OCI-M1 (cell line): Measurements from ENCODE around the gene RCL1.

Experiments
- DNase-seq: peaks from one replicate; lab custom pipeline; 2025; lab: John Stamatoyannopoulos, UW

The RCL1 gene

DNA sequence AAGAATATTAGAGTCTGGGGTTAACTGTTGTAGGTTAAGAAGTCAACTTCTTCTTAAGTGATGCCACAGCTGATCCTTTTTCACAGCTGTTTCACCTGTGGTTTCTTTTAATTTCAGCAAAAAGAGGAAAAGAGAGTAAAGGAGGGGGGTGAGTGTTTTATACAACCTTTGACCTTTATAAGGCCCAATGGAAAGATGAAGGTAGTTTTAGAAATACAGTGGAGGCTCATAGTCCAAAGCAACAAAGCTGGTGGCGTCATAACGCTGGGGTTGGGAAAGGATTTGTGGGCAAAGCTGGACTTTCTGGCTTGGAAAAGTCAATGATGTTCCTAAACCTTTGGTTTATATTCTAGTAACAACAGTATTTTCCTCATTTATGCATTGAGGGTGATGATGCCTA, 49.5 kb downstream of the RCL1 start:
- no peak for DNase-seq

DNA sequence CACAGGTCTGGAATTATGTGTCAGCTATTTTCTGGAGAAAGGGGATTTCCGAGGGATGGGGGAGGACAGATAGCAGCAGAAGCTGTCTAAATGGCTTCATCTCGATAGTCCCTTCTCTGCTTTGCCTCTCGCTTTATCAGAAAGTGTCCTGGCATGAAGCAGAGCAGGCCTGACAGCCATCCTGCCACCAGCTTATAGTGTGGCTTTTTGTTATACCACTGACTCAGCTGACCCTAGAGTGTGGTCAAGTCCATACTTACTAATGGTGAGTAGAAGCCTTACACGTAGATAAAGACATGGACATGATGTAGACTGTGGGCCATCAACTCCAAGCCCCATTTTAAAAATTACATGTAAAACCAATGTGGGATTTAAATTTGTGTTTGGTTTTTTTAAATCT, 50.0 kb downstream of the RCL1 start:
- peak; percentile 93 for DNase-seq

DNA sequence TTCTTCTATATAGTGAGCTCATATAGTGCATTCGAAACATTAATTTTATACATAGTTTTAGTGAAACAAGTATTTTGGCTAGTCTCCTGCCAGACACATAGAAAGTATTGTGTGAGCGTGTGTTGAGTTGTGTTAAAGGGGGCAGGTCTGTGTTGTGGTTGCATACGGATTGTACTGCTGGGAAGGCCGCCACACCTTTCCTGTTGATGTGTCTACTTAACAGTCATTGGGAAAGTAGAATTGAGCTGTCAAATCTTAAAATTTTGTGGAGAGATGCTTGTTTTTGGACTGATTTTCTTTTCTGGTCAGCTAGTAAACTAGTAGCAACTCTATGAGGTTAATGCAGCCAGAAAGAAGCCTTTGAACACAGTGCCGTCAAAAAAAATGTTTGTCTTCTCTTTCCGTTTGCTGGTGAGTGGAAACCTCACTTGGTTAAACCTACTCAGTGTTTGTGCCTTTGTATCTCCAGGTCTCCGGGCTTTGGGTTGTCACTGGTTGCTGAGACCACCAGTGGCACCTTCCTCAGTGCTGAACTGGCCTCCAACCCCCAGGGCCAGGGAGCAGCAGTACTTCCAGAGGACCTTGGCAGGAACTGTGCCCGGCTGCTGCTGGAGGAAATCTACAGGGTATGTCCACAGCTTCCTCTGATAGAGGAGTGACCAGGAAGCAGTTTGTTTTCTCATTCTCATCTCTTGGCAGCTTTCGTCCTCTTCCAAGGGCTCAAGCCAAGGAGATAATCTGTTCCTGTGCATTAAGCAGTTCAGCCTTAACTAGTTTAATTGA, 51.5 kb downstream of the RCL1 start:
- no peak for DNase-seq

DNA sequence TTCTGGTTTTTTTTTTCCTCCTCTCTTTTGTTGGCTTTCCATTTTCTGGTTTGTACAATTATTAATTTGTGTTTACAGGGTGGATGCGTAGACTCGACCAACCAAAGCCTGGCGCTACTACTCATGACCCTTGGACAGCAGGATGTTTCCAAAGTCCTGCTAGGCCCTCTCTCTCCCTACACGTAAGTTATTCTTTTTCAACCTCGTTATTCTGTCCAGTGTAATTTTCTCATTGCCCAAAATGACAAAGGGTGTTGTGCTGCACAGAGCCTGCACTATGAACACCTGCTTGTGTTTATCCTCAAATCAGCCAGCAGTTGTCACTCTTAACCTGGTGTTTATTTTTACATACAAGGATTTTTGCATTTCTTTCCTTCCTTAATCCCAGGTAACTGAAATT, 56.6 kb downstream of the RCL1 start:
- peak; percentile 94 for DNase-seq

DNA sequence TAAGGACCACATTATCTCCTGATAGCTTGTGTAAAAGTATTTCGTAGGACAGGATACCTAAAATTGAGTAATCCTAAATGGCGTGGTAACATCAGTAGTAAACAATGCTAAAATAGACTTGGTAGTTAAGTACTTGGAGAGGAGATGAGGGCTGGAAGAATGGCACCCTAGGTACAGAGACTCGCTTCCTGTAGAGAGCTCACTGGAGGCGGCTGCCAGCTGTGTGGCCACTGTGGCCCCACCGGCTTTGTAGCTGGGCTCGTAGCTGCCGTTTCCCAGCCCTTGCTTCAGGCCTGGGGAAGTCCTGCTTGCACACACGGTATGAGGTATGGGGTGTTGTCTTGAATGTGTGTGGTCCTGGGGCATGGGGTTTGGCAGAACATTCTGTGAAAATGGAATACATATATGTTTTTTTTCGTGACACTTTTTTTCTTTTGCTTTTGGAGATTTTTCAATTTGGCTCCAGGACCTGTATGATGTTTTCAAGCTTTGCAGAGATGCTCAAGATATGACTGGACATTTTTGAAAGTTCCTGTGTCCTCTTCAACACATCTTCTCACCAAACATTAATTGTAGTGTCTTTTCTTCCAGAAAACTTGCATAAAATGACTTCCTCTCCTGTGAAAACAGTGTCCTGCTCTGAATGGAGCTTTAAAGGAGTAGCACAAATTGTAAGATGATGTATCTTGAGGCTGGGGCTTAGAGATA, 58.0 kb downstream of the RCL1 start:
- DNase-seq, result peak; percentile 93

DNA sequence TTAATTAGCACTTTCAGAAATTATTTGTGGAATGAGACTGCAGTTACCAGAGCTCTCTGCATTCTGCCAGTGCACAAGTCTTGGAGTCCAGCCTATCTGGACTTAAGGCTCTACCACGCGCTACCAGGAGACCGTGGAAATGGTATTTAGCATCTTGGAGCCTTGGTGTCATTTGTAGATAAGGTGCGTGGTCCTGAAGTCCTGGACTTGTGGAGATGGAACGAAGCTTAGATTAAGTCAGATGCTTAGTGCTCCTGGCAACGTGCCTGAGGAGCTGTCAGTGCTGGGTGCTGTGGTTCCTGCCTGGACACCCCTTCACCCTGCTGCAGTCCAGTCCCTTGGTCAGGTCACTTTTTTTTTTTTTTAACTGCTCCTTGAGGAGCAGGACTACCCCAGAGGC, 59.7 kb downstream of the RCL1 start:
- DNase-seq, result peak; percentile 100

DNA sequence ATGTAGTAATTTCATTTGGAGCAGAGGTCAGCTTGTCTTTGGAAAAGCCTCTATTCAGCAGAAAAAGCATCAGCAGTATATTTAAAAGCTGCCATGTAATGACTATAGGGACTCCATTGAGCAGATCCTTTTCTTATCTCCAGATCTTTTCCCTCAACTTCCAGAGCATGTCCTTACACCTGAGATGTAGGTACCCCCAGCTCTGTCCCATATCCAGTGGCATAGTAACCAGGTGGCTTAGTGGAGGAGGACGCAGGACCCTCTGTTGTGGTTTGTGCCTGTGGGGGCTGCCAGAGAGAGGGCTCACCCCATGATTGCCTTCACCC, 61.5 kb downstream of the RCL1 start:
- no peak for DNase-seq

DNA sequence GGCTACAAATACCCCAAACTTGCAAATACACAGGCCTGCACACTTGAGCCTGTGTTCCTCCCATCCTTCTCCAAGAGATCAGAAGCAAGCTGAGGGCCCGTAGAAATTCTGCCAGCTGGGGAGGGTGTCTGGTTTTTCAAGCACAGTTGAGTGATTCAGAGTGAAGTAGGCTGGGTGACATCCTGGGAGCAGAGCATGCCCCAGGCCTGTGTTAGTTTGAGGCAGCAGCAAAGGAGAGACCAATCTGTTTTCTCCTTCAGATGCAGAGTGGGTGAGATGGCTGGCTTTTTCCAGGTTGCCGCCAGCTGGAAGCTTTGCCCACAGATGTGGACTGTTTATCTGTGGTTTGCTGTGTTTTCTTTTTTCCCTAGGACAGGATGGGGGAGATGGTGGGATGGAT, 63.1 kb downstream of the RCL1 start:
- DNase-seq, result peak; percentile 99

DNA sequence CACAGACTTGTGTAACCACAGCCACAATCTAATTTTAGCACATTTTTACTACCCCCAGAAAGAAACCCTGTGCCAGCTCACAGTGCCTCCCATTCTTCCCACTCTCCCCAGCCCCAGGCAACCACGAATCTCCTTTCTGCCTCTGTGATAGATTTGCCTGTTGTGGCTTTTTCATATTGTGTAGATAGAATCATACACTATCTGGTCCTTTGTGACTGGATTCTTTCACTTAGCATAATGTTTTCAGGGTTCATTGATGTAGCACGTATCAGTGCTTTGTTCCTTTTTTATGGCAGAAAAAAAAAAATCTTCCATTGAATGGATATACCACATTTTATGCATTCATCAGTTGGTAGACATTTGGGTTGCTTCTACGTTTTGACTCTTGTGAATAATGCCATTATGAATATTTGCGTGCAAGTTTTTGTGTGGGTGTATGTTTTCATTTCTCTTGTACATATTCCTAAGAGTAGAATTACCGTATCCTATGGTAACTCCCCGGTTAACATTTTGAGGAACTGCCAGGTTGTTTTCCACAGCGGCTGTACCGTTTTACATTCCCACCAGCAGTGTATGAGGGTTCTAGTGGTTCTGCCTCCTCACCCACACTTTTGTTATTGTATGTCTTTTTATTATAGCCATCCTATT, 64.5 kb downstream of the RCL1 start:
- DNase-seq, result peak; percentile 99

DNA sequence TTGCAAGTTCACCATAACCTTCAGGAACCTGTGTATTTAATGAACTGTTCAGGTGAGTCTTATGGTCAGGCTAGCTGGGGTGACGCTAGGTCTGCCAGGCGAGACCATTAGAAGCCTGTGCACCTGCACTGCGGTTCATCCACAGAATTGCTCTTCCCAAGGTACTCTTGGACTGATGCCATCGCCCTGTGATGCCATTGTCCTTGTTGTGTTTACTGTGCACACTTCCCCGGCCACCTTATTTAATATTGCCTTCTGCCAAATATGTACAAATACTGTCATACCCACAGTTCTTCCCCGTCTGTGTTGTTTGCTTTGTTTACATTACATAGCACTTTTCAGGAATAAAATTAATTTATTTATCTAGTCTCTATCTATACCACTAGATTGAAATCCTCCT, 66.3 kb downstream of the RCL1 start:
- DNase-seq, result no peak

DNA sequence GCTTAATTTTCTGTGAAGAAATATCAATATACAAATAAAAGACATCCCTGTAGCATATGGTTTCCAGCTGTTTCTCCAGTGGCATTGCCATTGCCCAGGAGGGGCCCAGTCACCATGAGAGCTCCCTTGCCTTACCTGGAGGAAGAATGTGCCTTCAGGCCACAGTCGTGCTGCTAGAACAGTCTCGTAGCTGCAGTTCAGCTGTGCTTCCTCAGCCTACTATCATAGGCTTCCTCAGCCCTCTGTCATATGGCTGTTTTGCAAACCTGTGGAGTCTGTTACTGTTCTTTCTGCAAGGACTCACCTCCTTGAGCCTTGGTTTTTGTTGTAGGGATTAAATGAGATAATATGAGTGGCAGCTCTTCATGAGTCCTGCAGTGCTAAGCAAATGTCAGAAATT, 67.6 kb downstream of the RCL1 start:
- no peak for DNase-seq

DNA sequence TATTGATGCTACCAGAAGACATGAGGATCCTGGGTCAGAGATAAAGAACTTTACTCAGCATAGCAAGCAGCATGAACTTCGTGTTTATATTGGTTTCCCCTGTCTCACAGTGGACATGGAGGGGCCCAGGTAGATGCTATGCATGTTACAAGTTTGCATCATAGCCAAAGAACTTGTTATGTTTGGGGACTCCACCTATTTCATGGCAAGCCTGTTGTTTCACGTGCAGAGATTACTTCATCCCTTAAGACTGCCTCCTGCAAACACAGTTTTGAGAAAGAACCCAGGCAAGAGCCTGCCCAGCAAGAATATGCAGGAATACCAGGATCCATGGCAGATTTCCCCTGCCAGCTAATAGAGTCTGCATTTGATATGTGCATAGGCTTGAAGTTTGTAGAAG, 68.4 kb downstream of the RCL1 start:
- DNase-seq, result no peak

DNA sequence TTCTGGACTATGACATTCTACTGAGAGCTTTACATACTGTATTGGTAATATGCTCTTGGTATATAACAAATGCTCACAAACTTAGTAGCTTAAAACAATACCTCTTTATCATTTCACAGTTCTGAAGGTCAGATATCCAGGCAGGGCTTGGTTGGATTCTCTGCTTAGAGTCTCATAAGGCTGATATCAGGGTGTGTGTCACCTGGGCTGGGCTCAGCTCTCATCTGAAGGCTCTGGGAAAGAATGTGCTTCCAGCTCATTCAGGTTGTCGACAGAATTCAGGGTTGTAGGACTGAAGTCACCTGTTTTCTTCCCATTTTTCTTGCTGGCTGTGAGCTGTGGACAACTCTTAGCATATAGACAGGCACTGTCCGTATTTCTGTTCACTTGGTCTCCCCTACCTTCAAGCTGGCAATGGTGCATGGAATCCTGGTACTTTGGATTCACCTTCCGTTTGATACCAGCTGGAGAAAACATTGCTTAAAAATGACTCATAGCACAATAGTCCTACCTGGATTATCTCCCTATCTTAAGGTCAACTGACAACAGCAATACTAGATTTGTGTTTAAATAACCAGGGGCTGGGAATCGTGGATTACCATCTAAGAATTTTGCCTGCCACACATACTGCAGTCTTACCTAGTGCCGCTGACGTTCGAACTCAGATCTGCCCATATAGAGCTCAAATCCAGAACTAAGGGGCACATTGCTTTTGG, 69.2 kb downstream of the RCL1 start:
- peak; percentile 96 for DNase-seq

DNA sequence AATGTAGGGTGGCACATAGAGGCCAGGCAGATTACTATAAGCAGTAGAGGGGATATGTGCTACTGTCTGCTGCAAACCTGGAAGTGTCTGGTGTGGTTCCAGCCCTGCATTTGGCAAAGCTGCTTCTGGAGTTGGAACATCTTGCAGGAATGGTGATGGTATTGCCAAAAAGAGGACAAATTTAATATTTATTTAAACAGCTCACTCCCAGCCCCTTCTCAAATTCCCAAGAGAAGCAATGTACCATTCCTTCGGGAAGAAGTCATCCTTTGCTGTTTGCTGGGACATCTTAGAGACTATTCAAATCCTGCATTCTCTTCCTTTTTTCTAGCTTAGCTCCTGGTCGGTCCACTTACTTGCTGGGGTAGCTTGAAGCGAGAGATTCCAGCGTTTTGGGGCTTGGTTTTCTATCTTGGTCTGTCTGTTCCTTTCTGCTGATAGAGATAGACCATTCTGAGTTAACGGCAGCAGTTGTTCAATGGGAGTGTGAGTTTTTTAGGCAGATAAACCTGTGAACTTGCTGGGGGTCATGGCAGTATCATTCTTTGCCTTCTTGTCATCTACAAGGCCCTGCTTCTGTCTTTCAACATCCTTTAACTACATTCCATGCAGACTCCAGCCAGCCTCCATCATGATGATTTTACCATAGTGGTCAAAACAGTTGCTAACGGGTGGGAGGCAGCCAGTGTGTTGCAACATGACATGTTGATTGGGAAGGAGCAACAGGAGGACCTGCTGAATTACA, 69.9 kb downstream of the RCL1 start:
- DNase-seq, result peak; percentile 100

DNA sequence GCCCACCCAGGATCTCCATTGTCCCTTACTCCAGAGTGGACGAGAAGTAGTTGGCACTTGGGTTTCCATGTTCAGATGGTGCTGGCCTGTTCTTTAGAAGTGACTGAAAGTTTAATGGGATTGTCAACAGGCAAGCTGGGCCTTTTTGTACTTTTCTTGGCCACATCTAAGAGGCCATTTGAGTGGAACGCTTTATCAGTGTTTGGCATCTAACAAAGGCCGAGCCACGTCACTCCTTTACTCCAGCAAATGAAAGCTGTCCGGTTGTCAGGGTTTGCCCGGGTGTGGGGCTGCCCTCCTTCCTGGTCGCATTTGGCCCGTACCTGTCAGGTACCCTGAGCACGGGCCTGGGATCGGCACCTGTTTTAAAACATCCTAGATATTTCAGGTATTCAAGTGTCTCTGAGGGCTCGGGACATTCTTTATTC, 71.5 kb downstream of the RCL1 start:
- no peak for DNase-seq

DNA sequence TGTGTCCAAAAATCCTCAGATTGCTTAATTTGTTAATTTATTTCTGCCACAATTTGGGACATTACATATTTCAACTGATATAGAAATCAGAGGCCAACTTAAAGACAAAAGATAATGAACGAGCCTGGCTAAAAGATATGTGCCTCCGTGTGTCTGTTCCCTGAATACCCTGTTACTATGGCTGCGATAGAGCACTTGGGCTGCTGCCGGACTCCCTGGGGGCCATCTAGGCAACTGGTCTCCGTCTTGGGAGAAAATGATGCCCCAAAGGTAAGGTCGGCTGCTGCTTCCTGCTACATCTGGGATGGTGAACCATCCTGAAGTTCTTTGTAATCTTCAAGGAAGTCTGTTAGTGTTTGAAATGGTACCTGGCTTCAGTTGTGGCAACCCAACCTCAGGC, 72.0 kb downstream of the RCL1 start:
- no peak for DNase-seq

DNA sequence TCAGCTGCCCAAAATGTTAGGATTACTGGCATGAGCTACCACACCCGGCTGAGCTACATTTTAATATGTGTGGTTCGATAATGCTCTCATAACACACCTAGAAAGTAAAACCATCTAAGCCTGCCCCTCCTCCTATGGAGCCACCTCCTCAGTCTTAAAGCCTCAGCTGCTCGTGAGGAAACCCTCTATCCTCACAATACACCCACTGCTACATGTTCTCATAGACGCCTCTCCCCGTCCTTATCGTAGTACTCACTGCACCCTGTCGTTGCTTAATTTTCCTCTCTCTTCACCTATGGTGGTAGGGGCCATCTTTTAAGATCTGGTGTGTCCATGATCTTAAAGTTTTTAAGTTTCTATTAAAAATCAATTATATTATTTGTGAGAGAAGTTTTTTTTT, 72.9 kb downstream of the RCL1 start:
- no peak for DNase-seq

DNA sequence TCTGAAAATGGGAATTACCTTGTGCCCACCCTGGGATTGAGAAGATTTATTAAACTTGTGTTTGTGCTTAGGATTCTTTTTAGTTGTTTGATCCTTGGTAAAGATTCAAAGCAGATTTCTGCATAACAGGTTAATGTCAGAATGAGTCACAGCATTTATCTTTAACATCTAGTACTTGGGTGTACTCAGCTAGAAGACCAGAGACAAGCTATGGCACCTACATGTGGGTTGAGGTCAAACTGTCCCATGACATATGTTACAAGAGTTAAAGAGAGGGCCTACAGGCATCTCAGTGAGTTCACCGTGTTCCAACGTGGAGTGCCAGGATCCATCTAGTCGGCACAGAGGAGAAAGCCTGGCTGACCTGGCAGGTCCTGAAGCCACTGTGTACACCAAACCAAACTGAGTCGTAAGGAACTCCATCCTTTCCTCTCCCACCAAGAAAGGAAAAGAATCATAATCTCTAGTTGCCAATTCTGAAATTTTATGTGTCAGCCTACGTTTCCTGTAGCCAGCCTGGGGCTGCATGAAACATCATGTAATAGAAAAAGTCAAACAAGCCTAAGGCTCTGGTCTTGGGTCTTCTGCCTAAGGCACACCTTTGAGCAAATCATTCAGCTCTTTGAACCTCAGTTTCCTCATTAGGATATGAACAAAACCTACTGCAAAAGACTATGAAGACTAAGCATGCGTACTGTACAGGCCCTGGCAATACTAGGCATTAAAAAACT, 73.7 kb downstream of the RCL1 start:
- peak; percentile 90 for DNase-seq

DNA sequence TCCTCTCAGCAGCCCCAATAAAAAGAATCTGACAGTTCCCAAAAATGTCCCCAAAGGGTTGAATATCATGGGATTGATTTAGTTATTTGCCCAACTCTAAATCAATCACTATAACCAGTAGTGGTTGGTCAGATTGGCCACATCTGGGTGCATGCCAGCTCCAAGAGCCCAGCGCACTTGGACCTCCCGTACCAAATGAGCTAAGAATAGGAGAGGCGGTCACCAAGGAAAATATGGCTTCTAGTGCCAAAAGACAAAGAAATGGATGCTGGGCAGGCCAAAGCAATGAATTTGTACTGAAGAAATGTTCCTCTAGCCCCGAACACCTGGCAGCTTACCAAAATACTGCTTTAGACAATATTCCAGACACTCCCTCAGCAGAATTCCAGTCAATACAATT, 80.3 kb downstream of the RCL1 start:
- DNase-seq, result no peak

DNA sequence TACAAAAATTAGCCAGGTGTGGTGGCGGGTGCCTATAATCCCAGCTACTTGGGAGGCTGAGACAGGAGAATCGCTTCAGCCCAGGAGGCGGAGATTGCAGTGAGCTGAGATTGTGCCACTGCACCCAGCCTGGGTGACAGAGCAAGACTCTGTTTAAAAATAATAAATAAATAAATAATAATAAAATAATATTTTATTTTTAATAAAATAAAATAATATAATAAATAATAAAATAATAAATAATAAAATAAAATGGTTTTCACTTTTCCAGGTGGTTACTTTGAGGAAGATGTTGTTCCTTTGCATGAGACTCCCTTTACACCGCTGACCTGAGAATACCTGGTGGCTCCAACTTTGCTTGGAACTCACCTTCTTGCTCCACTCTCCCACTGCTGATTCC, 82.8 kb downstream of the RCL1 start:
- DNase-seq, result no peak

DNA sequence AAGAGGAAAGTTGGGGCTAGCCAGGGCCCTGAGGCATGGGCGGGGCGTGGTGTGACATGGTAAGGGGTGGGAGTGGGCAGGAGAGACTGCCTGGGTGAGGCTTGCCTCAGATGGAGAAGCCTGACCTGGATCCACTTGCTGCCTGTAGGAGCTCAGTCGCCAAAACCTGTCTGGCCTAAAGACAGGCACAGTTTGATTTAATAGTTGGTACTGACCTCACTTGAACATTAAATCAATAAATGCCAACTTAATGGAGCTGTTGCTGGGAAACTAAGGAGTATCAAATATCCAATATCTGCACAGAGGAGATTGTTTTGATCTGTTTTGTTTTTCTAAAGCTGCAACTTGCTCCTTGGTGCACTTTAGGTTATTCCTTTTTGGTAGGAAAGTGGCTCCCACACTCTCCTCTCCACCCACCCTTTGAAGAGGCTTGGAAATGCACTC, 86.4 kb downstream of the RCL1 start:
- no peak for DNase-seq
